ENCODE results near the gene DDX11. TPM values are rescaled to one million over a fixed set of nuclear protein-coding genes. Genes with fewer than 3 reads are reported as not detected.
A peak's percentile ranks its signal among the peaks of the same experiment; 100 is the strongest.
"Not testable (repeated sequence)": the region's sequence is repeated elsewhere in the genome, so short reads cannot be mapped to it uniquely, and the experiment has no call there.

DDX11 gene
- polyA plus RNA-seq, 1 of the 3 experiments (the other 2 are of a cell fraction), result 33.4 TPM

GRCh38 chr12:31106101-31106803 lies 32.6 kb downstream of the DDX11 start:
- no peak overlapping the region for H3K9ac ChIP-seq
- H3K79me2 ChIP-seq (ENCODE audit: insufficient read depth), result no peaks in the 10 kb centered on the region
- ChIA-PET POLR2A (interaction anchor here (0.9 kb wide), 1 partner anchor 34 kb away, joined by 3 read pairs; no protein-coding TSS in a partner anchor), CTCF (interaction anchor here (1.0 to 1.1 kb wide), 2 partner anchors 133 to 224 kb away, joined by 3 read pairs; no protein-coding TSS in a partner anchor)
- no peak for DNase-seq
- TF ChIP-seq MEF2A (IDR thresholded peaks at IDR 0.05; ENCODE audit: borderline replicate concordance, low read depth) (no peak), SIN3A (IDR thresholded peaks at IDR 0.05; ENCODE audit: borderline replicate concordance, low read depth, low read length) (no peak), PBX3 (IDR thresholded peaks at IDR 0.05) (no peak), TAF1 (IDR thresholded peaks at IDR 0.05; ENCODE audit: borderline replicate concordance, low read depth, low read length) (no peak)
- H3K9me2 ChIP-seq, result no peaks in the 10 kb centered on the region
- no peaks in the 10 kb centered on the region for H3K9me3 ChIP-seq
- no peaks in the 10 kb centered on the region for H3K36me3 ChIP-seq (replicated peaks in 1 of 2; ENCODE audit: control insufficient read depth in 1 of 2, insufficient read depth in 2 of 2, low read length in 1 of 2)
- H3F3A ChIP-seq (replicated peaks; ENCODE audit: insufficient read depth), result no peaks in the 10 kb centered on the region
- H4K20me1 ChIP-seq (ENCODE audit: insufficient read depth), result no peaks in the 10 kb centered on the region
- H3K27ac ChIP-seq (ENCODE audit: low read depth in 2 of 2, low read length in 1 of 2), result no peak overlapping the region
- no peaks in the 10 kb centered on the region for H3K27me3 ChIP-seq (ENCODE audit: insufficient read depth)
- no peak overlapping the region for H2AFZ ChIP-seq (ENCODE audit: low read depth)
- WGBS (ENCODE audit: low lambda C conversion rate), result 85% methylated on average over 6 of the region's 10 CpGs
- H3K4me2 ChIP-seq, result no peak overlapping the region
- no peak overlapping the region for H3K4me3 ChIP-seq (ENCODE audit: low read depth in 2 of 2, low read length in 1 of 2)
- H3K4me1 ChIP-seq (ENCODE audit: control insufficient read depth in 1 of 2, insufficient read depth in 2 of 2, low read depth in 1 of 2, low read length in 1 of 2), result no peaks in the 10 kb centered on the region

GRCh38 chr12:31109773-31110172 lies 36.1 kb downstream of the DDX11 start:
- H4K20me1 ChIP-seq (ENCODE audit: insufficient read depth), result not testable (repeated sequence)

GRCh38 chr12:31110263-31110662 lies 36.6 kb downstream of the DDX11 start:
- H3K4me1 ChIP-seq (ENCODE audit: control insufficient read depth in 1 of 2, insufficient read depth in 2 of 2, low read depth in 1 of 2, low read length in 1 of 2); H4K20me1 ChIP-seq (ENCODE audit: insufficient read depth); DNase-seq; H3F3A ChIP-seq (replicated peaks; ENCODE audit: insufficient read depth); H3K9me3 ChIP-seq; H3K36me3 ChIP-seq (replicated peaks in 1 of 2; ENCODE audit: control insufficient read depth in 1 of 2, insufficient read depth in 2 of 2, low read length in 1 of 2); H3K79me2 ChIP-seq (ENCODE audit: insufficient read depth); H2AFZ ChIP-seq (ENCODE audit: low read depth); H3K27ac ChIP-seq (ENCODE audit: low read depth in 2 of 2, low read length in 1 of 2); H3K27me3 ChIP-seq (ENCODE audit: insufficient read depth); H3K4me2 ChIP-seq; CTCF ChIA-PET; H3K9ac ChIP-seq; POLR2A ChIA-PET; H3K9me2 ChIP-seq; H3K4me3 ChIP-seq (ENCODE audit: low read depth in 2 of 2, low read length in 1 of 2): not testable (repeated sequence)
- 52% methylated on average over 2 of the region's 5 CpGs for WGBS (ENCODE audit: low lambda C conversion rate)

More at GRCh38 chr12:31109773-31110172, 36.1 kb downstream of the DDX11 start:
- H3K27ac ChIP-seq (ENCODE audit: low read depth in 2 of 2, low read length in 1 of 2); DNase-seq; H3K27me3 ChIP-seq (ENCODE audit: insufficient read depth); H3K4me3 ChIP-seq (ENCODE audit: low read depth in 2 of 2, low read length in 1 of 2); H3K4me1 ChIP-seq (ENCODE audit: control insufficient read depth in 1 of 2, insufficient read depth in 2 of 2, low read depth in 1 of 2, low read length in 1 of 2); H3K36me3 ChIP-seq (replicated peaks in 1 of 2; ENCODE audit: control insufficient read depth in 1 of 2, insufficient read depth in 2 of 2, low read length in 1 of 2); CTCF ChIA-PET; H3K9ac ChIP-seq; H3K4me2 ChIP-seq; H2AFZ ChIP-seq (ENCODE audit: low read depth); H3K9me3 ChIP-seq; H3K79me2 ChIP-seq (ENCODE audit: insufficient read depth); H3K9me2 ChIP-seq; POLR2A ChIA-PET; H3F3A ChIP-seq (replicated peaks; ENCODE audit: insufficient read depth): not testable (repeated sequence)
- WGBS (ENCODE audit: low lambda C conversion rate), result 91% methylated on average over 4 of the region's 6 CpGs

GRCh38 chr12:31115092-31115601 lies 41.5 kb downstream of the DDX11 start:
- H3K4me1 ChIP-seq (ENCODE audit: control insufficient read depth in 1 of 2, insufficient read depth in 2 of 2, low read depth in 1 of 2, low read length in 1 of 2), result peaks cover 0 to 31% of the 10 kb centered on the region in 2 experiments; a peak in 1 of 4 replicates
- H3K9me2 ChIP-seq; DNase-seq; H3K4me3 ChIP-seq (ENCODE audit: low read depth in 2 of 2, low read length in 1 of 2); H4K20me1 ChIP-seq (ENCODE audit: insufficient read depth); CTCF ChIA-PET; H3K79me2 ChIP-seq (ENCODE audit: insufficient read depth); H3K27me3 ChIP-seq (ENCODE audit: insufficient read depth); H3K9ac ChIP-seq; H3K27ac ChIP-seq (ENCODE audit: low read depth in 2 of 2, low read length in 1 of 2); H3K9me3 ChIP-seq; H3K36me3 ChIP-seq (replicated peaks in 1 of 2; ENCODE audit: control insufficient read depth in 1 of 2, insufficient read depth in 2 of 2, low read length in 1 of 2); H2AFZ ChIP-seq (ENCODE audit: low read depth); H3F3A ChIP-seq (replicated peaks; ENCODE audit: insufficient read depth); H3K4me2 ChIP-seq; POLR2A ChIA-PET: not testable (repeated sequence)
- WGBS (ENCODE audit: low lambda C conversion rate), result 75% methylated on average over 3 of the region's 3 CpGs

- WGBS (ENCODE audit: low lambda C conversion rate), result 8% methylated on average over 7 of the region's 7 CpGs
- peak overlapping the region; percentile 90 for H3K4me2 ChIP-seq
Observed at GRCh38 chr12:31116846-31117202, 43.2 kb downstream of the DDX11 start.

More at GRCh38 chr12:31116846-31117202, 43.2 kb downstream of the DDX11 start:
- Histone ChIP-seq H3K4me3 (ENCODE audit: low read depth in 2 of 2, low read length in 1 of 2) (peak overlapping the region; percentile 45 to 54), H3K4me1 (ENCODE audit: control insufficient read depth in 1 of 2, insufficient read depth in 2 of 2, low read depth in 1 of 2, low read length in 1 of 2) (peaks cover 0 to 31% of the 10 kb centered on the region in 2 experiments; a peak in 1 of 4 replicates)
- POLR2A ChIA-PET; DNase-seq; H3K36me3 ChIP-seq (replicated peaks in 1 of 2; ENCODE audit: control insufficient read depth in 1 of 2, insufficient read depth in 2 of 2, low read length in 1 of 2); H3F3A ChIP-seq (replicated peaks; ENCODE audit: insufficient read depth); H3K9me3 ChIP-seq; H4K20me1 ChIP-seq (ENCODE audit: insufficient read depth); H3K79me2 ChIP-seq (ENCODE audit: insufficient read depth); H3K9me2 ChIP-seq; H3K27me3 ChIP-seq (ENCODE audit: insufficient read depth); H3K9ac ChIP-seq; H2AFZ ChIP-seq (ENCODE audit: low read depth); H3K27ac ChIP-seq (ENCODE audit: low read depth in 2 of 2, low read length in 1 of 2): not testable (repeated sequence)
- CTCF ChIA-PET, result interaction anchor here (1.0 to 1.9 kb wide), 4 partner anchors 113 to 158 kb away, joined by 3 to 34 read pairs (median 6); no protein-coding TSS in a partner anchor

Measured in SK-N-SH (cell line).